HG02938 (cell line): Measurements from ENCODE around the gene HIGD1A.
A peak's percentile ranks its signal among the peaks of the same experiment; 100 is the strongest.
"Not testable (repeated sequence)": the region's sequence is repeated elsewhere in the genome, so short reads cannot be mapped to it uniquely, and the experiment has no call there.

Source experiments
- ATAC-seq: cut with Tn5 transposase; IDR thresholded peaks from one replicate; pipeline ENCODE4 v1.9.1; 2021; ENCODE audit warnings: mild to moderate bottlenecking, moderate library complexity; ENCODE audit not compliant: unreplicated experiment

The HIGD1A gene

DNA sequence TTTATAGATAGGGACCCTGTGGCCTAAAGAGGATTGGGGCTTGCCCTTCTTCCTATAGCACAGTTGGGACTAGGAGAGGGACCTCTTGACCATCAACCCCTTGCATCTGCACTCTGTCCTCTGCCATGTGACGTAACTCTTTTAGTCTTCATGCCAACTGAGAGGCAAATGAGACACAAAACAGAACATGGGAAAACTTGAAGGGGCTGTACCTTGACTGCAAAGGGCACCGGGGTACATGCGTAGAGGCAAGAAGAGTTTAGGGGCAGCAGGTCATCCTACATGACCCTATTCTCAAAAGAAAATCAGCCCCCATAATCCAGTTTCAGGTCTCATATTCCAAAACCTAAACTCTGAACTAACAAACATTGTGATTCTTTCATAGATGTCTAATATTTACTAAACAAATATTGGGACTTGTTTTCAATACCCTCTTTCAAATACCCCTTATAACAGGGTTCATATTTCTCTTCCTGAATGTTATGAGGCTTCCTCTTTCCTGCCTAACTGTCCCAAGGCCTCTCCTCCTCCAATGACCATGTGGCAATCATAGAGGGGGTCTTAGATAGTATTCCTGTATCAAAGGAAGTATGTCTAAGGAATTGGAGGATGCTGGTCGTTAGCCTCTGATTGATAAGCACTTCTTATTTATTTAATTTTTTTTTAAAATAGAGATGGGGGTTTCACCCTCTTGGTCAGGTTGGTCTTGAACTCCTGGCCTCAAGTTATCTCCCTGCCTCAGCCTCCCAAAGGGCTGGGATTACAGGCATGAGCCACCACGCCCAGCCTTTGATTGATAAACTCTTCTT lies 25.5 kb upstream of the HIGD1A start:
- ATAC-seq, result no peak

GRCh38 chr3:42829083-42829627 lies 24.9 kb upstream of the HIGD1A start:
- ATAC-seq, result no peak

DNA sequence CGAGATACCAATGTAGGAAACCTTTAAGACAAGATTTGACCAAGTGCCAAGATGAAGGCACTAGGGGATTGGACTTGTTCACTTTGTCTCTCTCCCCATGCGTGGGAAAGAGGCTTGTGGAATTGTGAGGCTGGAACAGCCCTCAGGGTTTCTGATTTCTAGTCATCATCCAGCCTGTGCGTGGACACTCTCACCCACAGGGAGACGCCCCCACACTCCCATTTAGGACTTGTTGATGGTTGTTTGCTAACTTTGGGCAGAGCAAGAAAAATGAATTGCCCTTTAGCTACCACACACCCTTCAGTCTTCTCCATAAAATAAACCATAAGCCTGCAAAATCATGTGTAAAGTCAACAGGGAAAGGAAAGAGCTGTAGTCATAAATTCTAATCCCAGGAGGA lies 23.4 kb upstream of the HIGD1A start:
- no peak for ATAC-seq

DNA sequence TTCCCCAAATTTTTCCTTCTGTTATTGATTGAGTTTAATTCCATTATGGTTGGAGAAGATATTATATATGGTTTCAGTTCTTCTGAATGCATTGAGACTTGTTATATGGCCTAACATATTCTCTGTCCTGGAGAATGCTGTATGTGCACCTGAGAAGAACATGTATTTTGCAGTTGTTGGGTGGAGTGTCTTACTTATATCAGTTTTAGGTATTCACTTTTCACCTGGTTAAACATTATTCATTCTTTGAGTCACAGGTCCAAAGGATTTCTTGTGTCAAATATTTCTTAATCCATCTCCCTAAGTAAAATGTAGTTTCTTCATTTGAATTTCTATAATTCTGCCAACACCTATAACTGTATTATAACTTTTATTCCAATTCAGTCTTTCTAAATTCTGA lies 22.7 kb upstream of the HIGD1A start:
- ATAC-seq, result no peak

DNA sequence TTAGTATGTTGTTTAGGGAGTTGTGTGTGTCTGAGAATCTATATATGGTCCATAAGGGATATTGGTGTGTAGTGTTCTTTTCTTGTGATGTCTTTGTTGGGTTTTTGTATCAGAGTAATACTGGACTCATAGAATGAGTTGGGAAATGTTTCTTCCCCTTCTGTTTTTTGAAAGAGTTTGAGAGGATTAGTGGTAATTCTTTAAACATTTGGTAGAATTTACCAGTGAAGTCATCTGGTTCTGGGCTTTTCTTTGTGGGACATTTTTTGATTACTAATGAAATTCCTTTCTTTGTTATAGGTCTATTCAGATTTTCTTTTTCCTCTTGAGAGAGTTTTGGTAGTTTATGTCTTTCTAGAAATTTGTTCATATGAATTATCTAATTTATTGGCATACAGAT lies 21.9 kb upstream of the HIGD1A start:
- no peak for ATAC-seq

DNA sequence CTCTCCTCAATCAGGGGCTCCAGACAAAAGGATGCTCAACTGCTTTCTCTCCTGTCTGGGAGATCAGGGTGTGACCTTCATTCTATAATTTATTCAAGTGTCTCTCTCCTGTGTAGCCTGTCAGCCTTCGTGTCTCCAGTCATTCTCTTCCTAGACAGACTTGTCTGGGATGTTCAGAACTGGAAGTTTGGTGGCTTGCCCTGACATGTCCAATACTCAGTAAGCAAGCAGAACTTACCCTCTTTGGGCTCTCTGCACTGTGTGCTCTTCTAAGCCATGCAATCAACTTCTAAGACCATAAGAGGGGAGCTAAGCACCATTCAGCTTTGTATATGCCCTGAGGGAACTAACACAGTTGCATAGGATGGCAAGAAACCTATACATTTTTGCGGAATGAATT lies 19.1 kb upstream of the HIGD1A start:
- no peak for ATAC-seq

- no peak for ATAC-seq
Observed at GRCh38 chr3:42822828-42823227, 18.5 kb upstream of the HIGD1A start.

GRCh38 chr3:42820746-42821051 lies 16.4 kb upstream of the HIGD1A start:
- no peak for ATAC-seq

- no peak for ATAC-seq
Observed at GRCh38 chr3:42819351-42819965, 15.2 kb upstream of the HIGD1A start.

DNA sequence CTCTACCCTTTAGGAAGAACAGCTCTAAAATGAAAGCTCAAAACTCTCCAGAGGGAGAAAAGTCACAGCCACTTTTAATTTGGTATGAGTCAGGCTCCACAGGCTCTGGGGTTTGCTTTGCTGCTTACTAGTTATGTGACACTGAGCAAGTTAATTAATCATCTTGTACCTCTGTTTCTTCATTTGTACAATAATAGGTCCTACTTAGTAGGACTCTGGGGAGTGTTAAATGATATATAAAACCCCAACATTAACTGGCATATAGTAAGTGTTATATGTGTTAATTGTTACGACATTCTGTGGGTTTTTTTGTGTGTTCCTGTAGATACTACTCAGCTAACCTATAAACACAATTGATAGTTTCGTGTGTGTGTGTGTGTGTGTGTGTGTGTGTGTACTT lies 11.5 kb upstream of the HIGD1A start:
- ATAC-seq, result no peak

DNA sequence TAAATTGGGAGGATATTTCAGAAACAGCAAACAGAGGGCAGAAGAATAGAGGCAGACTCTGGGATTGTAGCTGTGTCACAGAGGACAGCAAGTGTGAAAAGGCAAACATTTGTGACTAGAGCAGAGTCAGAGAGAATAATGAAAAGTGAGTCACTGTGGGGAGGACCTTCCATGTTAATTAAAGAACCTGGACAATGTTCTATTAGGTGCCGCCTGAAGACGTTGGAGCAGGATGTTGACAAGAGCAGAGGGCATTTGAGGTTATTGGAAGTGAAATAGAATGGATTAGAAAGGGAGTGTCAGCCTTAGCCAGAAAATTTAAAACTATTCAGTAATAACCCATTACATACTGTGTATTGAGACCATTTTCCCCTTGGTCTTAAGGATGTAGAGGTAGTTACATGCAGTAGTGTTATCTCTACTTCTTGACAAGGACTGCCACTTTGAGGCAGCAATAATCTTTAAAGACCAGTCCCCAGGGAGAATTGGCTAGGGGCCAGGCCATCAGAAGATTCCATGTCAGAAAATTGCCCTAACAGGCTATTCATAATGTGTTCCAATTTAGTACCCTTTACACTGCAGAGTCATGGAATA lies 10.7 kb upstream of the HIGD1A start:
- no peak for ATAC-seq

DNA sequence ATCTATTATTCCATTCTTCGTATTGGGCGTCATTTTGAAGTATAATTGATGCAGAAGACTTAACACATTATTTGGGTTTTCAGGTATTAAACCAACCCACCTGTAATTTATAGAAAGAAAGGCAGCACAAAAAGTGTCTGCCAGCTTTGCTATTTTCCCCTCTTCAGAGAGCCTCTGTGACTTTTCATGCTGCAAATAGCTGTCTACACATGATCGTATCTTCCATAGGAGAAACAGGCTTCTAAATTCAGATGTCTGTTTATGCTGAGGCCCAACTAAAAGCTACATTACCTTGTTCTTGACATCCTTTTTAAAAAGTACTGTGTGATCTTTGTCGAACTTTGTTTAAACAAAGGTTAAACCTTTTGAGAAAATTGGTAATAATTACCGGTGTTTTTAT lies 10.0 kb upstream of the HIGD1A start:
- no peak for ATAC-seq

DNA sequence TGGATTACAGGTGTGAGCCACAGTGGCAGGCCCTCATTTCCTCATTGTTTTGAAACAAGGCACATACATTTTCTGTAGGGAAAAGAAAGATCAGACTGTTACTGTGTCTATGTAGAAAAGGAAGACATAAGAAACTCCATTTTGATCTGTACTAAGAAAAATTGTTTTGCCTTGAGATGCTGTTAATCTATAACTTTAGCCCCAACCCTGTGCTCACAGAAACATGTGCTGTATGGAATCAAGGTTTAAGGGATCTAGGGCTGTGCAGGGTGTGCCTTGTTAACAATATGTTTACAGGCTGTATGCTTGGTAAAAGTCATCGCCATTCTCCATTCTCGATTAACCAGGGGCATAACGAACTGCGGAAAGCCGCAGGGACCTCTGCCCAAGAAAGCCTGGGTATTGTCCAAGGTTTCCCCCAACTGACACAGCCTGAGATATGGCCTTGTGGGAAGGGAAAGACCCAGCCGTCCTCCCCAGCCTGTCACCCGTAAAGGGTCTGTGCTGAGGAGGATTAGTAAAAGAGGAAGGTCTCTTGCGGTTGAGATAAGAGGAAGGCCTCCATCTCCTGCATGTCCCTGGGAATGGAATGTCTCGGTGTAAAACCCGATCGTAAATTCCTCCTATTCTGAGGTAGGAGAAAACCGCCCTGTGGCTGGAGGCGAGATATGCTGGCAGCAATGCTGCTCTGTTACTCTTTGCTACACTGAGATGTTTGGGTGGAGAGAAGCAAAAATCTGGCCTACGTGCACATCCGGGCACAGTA lies 7.0 kb upstream of the HIGD1A start:
- ATAC-seq, result not testable (repeated sequence)

- ATAC-seq, result not testable (repeated sequence)
Observed at GRCh38 chr3:42810706-42811105, 6.4 kb upstream of the HIGD1A start.

DNA sequence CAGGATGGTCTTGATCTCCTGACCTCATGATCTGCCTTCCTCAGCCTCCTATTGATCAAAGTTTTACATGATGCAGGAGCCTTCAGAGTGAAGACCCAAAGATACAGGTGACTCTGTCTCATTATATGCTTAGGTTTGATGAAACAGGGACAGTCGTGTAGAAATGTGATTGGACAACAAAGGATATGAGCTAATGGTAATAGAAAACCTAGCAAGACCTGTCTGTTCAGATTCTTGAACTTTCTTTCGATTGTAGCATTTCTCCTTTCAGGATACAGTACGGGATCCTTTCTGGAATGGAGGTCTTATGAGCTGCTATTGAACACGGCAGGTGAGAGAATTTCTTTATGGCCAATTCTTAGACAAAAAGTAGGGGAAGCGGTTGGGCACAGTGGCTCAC lies 4.9 kb upstream of the HIGD1A start, which contains the start of gene ACKR2:
Gene ACKR2, plus strand, starts transcription at position 244 of the 400 bp plus-strand sequence. CDS start 55,058 bp downstream, outside the sequence.
- ATAC-seq, result no peak

GRCh38 chr3:42807929-42808328 lies 3.6 kb upstream of the HIGD1A start:
- no peak for ATAC-seq

DNA sequence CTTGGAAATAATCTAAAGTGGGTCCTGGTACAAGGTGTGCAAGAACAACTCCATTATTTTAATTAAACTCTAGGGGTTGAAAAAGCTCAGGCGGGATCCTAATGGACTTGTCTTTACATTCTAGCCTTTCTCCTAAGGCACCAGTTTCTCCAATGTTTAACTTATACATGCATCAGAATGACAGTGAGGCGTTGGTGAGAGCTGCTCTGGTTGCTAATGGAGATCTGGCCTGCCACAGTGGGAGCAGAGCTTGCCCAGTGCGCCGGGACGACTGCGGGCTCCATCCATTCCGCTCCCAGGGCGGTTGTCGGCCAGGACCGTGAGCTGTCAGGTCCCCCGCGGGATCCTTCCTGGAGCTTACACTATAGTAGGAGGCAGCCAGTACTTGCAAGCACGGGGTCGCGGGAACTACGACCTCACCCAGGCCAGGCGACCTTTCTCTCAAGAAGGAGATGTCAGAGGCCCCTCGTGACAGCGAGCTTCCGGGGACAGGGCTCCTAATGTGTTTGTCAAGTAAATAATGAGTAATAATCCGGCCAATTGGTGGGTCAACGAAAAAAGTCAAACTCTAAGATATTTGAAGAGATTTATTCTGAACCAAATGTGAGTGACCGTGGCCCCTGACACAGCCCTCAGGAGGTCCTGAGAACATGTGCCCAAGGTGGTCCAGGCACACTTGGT lies 991 bp upstream of the HIGD1A start:
- no peak for ATAC-seq

DNA sequence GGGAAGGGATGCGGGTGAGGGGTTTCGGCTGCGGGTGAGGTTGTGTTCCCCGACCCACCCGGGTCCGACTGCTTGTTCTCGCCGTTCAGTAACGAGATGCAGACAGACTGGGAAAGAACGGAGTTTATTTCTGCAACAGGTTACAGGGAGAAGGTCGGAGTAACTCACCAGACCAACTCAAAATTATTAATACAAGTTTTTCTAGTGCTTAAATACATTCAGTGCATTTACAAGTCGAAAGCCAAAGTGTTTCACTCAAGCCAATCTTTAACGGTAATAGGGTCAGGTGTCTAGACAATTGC lies 492 bp upstream of the HIGD1A start:
- no peak for ATAC-seq

GRCh38 chr3:42803414-42804105 lies 730 bp downstream of the HIGD1A start:
- ATAC-seq, result peak; percentile 21

- no peak for ATAC-seq
Observed at GRCh38 chr3:42802876-42803413, 1.3 kb downstream of the HIGD1A start.
